Type B pancreatic cell (in vitro differentiated cells): Measurements from ENCODE around the gene FXYD6. TPM values are rescaled to one million over a fixed set of nuclear protein-coding genes. Genes with fewer than 3 reads are reported as not detected.

Experiments used
- DNase-seq: peaks from one replicate; pipeline ENCODE4 v3.0.0; 2021; ENCODE audit warnings: mixed read lengths; ENCODE audit not compliant: unreplicated experiment; ENCODE audit errors: extremely low spot score
- H3K27ac Mint-ChIP-seq: 2 replicates; pipeline ENCODE4 v1.8.0; 2021; ENCODE audit warnings: mild to moderate bottlenecking, mixed read lengths
- H3K27me3 Mint-ChIP-seq: 2 replicates; pipeline ENCODE4 v1.8.0; 2021; ENCODE audit warnings: mixed read lengths
- H3K36me3 Mint-ChIP-seq: 2 replicates; pipeline ENCODE4 v1.8.0; 2021; ENCODE audit warnings: mixed read lengths
- H3K4me1 Mint-ChIP-seq: one replicate; pipeline ENCODE4 v1.8.0; 2021; ENCODE audit warnings: mixed read lengths; ENCODE audit not compliant: unreplicated experiment
- H3K4me3 Mint-ChIP-seq: 2 replicates; pipeline ENCODE4 v1.8.0; 2021; ENCODE audit warnings: mild to moderate bottlenecking, mixed read lengths
- H3K9me3 Mint-ChIP-seq: 2 replicates; pipeline ENCODE4 v1.8.0; 2021; ENCODE audit warnings: mixed read lengths
- total RNA-seq: library from RNA; stranded (reverse); gene quantifications from 2 replicates; pipeline ENCODE4 v1.2.1, GENCODE V29; 2021; ENCODE audit warnings: low replicate concordance
- TF ChIP-seq, protein P1 (sequence below): fragments of 200-600 bp; sonication (generic); conservative IDR thresholded peaks from 2 replicates; pipeline ENCODE4 v1.5.0; 2021; ENCODE audit warnings: antibody characterized with exemption, mild to moderate bottlenecking

Gene FXYD6
- total RNA-seq, 1 donor from 2014 or later = 66.6 TPM

DNA sequence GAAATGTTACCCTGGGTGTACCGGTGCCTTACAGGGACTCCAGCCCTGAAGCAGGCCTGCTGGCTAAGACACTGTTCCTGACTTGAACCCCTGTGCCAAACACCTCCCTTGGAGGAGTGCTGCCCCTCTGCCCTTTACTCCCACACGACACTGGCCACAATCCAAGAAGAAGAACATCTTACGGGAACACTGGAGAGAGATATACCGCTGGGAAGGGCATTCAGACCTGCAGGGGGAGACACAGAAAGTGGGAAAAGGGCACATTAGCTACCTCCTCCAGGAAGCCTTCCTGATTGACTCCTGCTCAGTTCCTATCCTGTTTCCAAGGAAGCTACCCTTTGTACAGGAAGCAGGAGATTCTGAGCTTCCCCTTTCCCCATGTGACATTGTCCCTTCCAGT is 34.1 kb upstream of the FXYD6 start:
- Mint-ChIP-seq H3K27me3 (peaks cover 6% of the 10 kb centered on the region), H3K9me3 (no peaks in the 10 kb centered on the region), H3K4me1 (peaks cover 38% of the 10 kb centered on the region), H3K27ac (no peak overlapping the region), H3K36me3 (no peaks in the 10 kb centered on the region), H3K4me3 (no peak overlapping the region)
- TF ChIP-seq, protein P1, sequence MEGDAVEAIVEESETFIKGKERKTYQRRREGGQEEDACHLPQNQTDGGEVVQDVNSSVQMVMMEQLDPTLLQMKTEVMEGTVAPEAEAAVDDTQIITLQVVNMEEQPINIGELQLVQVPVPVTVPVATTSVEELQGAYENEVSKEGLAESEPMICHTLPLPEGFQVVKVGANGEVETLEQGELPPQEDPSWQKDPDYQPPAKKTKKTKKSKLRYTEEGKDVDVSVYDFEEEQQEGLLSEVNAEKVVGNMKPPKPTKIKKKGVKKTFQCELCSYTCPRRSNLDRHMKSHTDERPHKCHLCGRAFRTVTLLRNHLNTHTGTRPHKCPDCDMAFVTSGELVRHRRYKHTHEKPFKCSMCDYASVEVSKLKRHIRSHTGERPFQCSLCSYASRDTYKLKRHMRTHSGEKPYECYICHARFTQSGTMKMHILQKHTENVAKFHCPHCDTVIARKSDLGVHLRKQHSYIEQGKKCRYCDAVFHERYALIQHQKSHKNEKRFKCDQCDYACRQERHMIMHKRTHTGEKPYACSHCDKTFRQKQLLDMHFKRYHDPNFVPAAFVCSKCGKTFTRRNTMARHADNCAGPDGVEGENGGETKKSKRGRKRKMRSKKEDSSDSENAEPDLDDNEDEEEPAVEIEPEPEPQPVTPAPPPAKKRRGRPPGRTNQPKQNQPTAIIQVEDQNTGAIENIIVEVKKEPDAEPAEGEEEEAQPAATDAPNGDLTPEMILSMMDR = no peak
- DNase-seq = no peak

DNA sequence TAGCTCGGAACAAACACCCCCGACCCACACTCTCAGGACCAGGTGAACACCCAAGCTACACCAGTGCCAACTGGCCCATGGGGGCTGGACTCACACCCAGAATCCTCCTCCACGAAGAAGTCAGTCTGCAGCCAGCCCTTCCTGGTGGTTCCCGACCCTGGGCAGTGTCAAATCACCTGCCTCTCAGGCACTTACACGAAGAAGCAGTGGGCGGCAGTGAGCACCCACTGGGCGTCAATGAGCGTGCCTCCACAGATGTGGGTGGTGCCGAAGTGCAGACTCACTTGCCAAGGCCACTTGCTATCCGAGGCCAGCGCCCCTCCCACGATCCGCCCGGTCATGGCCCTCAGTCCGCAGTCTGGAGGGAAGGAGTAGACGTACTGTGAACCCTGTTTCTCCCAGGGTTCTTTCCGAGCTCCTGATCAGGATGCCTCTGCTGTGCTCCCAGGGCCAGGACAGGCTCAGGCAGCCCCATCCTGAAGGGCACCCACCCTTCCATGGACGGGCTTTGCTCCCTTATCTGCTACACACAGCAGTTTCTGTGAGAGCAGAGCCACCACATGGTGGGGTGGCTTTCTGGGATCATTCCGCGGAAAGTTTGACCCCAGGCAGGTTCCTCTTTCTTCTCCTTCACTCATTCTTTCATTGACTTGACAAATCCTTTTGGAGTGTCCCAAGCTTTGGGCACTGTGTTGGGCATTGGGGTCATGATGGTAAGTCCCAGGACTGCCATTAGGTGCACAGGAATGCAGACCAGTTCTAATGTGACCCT is 33.3 kb upstream of the FXYD6 start:
- Mint-ChIP-seq H3K4me1 (peaks cover 32% of the 10 kb centered on the region), H3K36me3 (no peaks in the 10 kb centered on the region), H3K4me3 (no peak overlapping the region), H3K27me3 (peaks cover 4% of the 10 kb centered on the region), H3K9me3 (no peaks in the 10 kb centered on the region), H3K27ac (no peak overlapping the region)
- no peak for DNase-seq
- TF ChIP-seq, protein P1 = no peak

DNA sequence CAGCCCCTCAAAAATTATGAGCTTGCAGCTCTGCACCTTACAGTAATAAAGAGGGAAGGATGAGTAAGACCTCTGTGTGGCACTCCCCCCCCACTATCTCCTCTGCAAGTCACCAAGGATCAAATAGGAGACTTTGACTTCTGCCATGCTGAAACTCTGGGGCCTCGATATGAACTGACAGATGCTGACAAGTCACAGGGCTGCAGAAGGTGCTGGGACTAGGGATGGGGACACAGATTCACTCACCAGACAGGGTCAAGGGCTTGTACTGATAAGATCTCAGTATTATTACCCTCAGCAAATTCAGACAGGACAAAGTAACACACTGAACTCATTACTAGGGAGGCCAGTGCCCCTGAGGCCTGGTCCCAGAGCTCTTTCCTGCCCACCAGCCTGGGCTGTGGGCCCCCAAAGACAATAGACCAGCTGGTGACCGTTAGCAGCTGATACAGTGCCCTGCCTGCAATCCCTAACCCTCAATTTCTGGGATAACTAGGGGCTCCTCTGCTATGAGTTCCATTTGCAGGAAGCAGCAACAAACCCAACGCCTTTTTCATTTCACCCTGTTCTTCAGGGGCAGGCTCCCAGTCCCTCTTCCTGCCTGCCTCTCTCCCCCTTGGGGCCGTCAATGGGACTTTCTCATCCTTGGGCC is 32.6 kb upstream of the FXYD6 start:
- Mint-ChIP-seq H3K4me3 (no peak overlapping the region), H3K27me3 (peaks cover 3% of the 10 kb centered on the region), H3K4me1 (peaks cover 25% of the 10 kb centered on the region), H3K27ac (no peak overlapping the region), H3K9me3 (no peaks in the 10 kb centered on the region), H3K36me3 (no peaks in the 10 kb centered on the region)
- TF ChIP-seq, protein P1 = no peak
- DNase-seq = no peak

DNA sequence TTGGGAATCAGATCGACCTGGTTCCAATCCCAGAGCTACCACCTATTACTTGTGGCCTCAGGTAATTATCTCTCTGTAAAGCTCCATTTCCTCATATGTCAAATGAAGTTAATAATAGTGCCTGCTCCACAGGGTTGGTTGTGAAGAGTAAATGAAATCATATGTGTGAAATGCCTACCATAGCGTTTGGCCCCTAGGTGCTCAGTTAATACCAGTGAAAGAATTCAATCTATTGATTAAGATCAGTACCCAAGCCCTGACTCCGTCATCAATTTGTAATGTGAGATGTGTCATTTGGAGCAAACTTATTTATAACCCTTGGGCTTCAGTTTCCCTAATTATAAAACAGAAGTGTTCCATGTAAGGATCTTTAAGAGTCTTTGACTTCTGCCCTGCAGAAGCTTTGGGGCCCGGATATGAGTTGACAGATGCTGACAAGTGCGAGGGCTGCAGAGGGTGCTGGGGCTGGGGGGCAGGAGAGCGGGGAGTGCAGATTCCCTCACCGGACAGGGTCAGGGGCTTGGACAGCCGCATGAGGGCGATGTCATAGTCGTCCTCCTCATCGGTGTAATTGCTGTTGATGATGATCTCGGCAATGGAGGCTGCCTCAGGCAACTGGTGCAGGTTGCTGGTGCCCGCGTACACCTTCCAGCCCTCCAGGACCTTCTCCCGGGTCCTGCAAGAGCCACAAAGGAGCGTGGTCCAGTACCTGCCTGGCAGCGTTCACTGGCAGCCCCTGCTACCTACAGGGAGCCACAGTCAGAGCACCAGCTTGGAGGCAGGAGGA is 31.8 kb upstream of the FXYD6 start:
- no peaks in the 10 kb centered on the region for H3K9me3 Mint-ChIP-seq
- DNase-seq = no peak
- peaks cover 25% of the 10 kb centered on the region for H3K4me1 Mint-ChIP-seq
- H3K27ac Mint-ChIP-seq = peak overlapping the region; percentile 50
- H3K27me3 Mint-ChIP-seq = peaks cover 3% of the 10 kb centered on the region
- no peak overlapping the region for H3K4me3 Mint-ChIP-seq
- TF ChIP-seq, protein P1 = no peak
- H3K36me3 Mint-ChIP-seq = no peaks in the 10 kb centered on the region

DNA sequence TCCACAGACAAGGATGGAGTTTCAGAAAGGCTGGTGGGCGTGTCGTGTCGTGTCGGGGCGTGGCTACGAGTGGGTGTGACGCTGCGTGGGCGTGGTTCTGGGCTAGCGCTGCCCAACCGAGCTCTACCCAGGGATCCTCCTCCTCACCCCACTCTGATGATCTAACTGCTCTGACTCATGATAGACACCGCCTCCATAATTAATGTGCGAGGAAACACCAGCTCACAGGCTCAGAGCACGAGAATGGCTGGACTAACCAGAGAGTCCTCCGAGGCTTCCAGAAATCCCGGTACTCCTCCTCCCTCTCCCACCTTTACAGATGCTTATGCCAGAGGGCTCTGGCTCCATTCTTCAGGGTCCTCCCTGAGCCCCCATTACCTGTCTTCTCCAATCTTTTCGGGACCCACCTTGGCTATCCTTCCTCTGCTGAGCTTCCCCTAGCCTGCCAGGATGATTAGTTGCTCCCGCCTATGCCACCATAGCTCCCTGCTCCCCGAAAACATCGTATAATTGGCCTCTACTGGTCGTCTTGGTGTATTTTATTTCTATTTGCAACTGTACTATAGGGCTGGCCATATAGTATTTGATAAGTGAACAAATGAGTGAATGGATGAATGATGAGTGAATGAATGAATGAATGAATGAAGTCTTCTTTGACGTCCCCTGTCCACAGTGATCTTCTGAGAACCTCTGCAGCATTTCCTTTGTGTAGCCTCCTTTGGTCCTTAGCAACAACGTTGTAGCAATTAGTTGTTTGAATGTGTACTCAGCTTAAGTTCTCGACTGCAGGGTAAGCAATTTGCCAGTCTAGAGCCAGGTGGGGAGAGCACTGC is 31.0 kb upstream of the FXYD6 start:
- TF ChIP-seq, protein P1 = no peak
- DNase-seq = peak; percentile 81
- Mint-ChIP-seq H3K4me3 (peak overlapping the region; percentile 1), H3K27ac (peak overlapping the region; percentile 50), H3K4me1 (peaks cover 25% of the 10 kb centered on the region), H3K9me3 (no peaks in the 10 kb centered on the region), H3K27me3 (peaks cover under 1% of the 10 kb centered on the region), H3K36me3 (no peaks in the 10 kb centered on the region)
